GM23338 (cell line): Measurements from ENCODE around the gene GPSM1. TPM values are rescaled to one million over a fixed set of nuclear protein-coding genes. Genes with fewer than 3 reads are reported as not detected.

Experiments used
- ATAC-seq: fragments of 200-7000 bp; cut with Tn5 transposase; 3 replicates; pipeline ENCODE4 v1.9.1; 2020
- DNase-seq: peaks from one replicate; pipeline ENCODE4 v3.0.0-alpha.2; 2015; ENCODE audit warnings: low spot score
- H2AFZ ChIP-seq: fragments of 200-600 bp; sonication (generic); 2 replicates; pipeline ENCODE4 v1.8.0; 2016; ENCODE audit warnings: antibody characterized with exemption, mild to moderate bottlenecking, moderate library complexity
- H3F3A ChIP-seq: fragments of 200-600 bp; sonication (generic); replicated peaks from 2 replicates; pipeline ENCODE4 v1.8.0; 2017; ENCODE audit warnings: antibody characterized with exemption, mixed run types, low read depth
- H3K27ac ChIP-seq: fragments of 200-600 bp; sonication (generic); 2 replicates; pipeline ENCODE4 v1.6.1; 2016; ENCODE audit warnings: low read depth
- H3K27me3 ChIP-seq: fragments of 200-600 bp; sonication (generic); 2 replicates; pipeline ENCODE4 v1.8.0; 2016; ENCODE audit warnings: mild to moderate bottlenecking, mixed run types, moderate library complexity; ENCODE audit not compliant: insufficient read depth
- H3K36me3 ChIP-seq: fragments of 200-600 bp; sonication (generic); 2 replicates; pipeline ENCODE4 v1.8.0; 2016; ENCODE audit warnings: mild to moderate bottlenecking; ENCODE audit not compliant: insufficient read depth
- H3K4me1 ChIP-seq: fragments of 200-600 bp; sonication (generic); 2 replicates; pipeline ENCODE4 v1.8.0; 2016; ENCODE audit warnings: mild to moderate bottlenecking, moderate library complexity; ENCODE audit not compliant: insufficient read depth
- H3K4me2 ChIP-seq: fragments of 200-600 bp; sonication (generic); 2 replicates; pipeline ENCODE4 v1.7.1; 2017; ENCODE audit warnings: mixed run types
- H3K4me3 ChIP-seq: fragments of 200-600 bp; sonication (generic); 2 replicates; pipeline ENCODE4 v1.6.1; 2016; ENCODE audit warnings: mixed run types
- H3K79me2 ChIP-seq: fragments of 200-600 bp; sonication (generic); replicated peaks from 2 replicates; pipeline ENCODE4 v1.8.0; 2017; ENCODE audit warnings: mild to moderate bottlenecking; ENCODE audit not compliant: insufficient read depth
- H3K9me2 ChIP-seq: fragments of 200-600 bp; sonication (generic); 2 replicates; pipeline ENCODE4 v1.8.0; 2017; ENCODE audit not compliant: insufficient read depth
- H4K20me1 ChIP-seq: fragments of 200-600 bp; sonication (generic); replicated peaks from 2 replicates; pipeline ENCODE4 v1.8.0; 2017; ENCODE audit warnings: mild to moderate bottlenecking; ENCODE audit not compliant: insufficient read depth
- H3K27ac Mint-ChIP-seq: 2 replicates; pipeline ENCODE4 v1.8.0; 2020; ENCODE audit warnings: inconsistent platforms, mild to moderate bottlenecking, moderate library complexity, mixed read lengths
- H3K27me3 Mint-ChIP-seq: 3 replicates; pipeline ENCODE4 v1.8.0; 2022; ENCODE audit warnings: low read depth, mild to moderate bottlenecking, moderate library complexity, mixed read lengths, inconsistent platforms; ENCODE audit not compliant: insufficient read depth, poor library complexity
- H3K36me3 Mint-ChIP-seq: 3 replicates; pipeline ENCODE4 v1.8.0; 2021; ENCODE audit warnings: low read depth, mild to moderate bottlenecking, inconsistent platforms, moderate library complexity, mixed read lengths
- H3K4me1 Mint-ChIP-seq: 3 replicates; pipeline ENCODE4 v1.8.0; 2020; ENCODE audit warnings: mild to moderate bottlenecking, inconsistent platforms, mixed read lengths
- H3K4me3 Mint-ChIP-seq: 3 replicates; pipeline ENCODE4 v1.8.0; 2021; ENCODE audit warnings: moderate library complexity, mild to moderate bottlenecking, inconsistent platforms, mixed read lengths
- H3K9me3 Mint-ChIP-seq: 3 replicates; pipeline ENCODE4 v1.8.0; 2020; ENCODE audit warnings: moderate library complexity, mild to moderate bottlenecking, inconsistent platforms, mixed read lengths
- CREB1 ChIP-seq: fragments of 250-450 bp; sonication (Bioruptor Pico); IDR thresholded peaks from 2 replicates; pipeline ENCODE4 v1.5.0; 2020; ENCODE audit warnings: low read depth, mild to moderate bottlenecking, moderate library complexity
- NANOG ChIP-seq: IDR thresholded peaks from 2 replicates; pipeline ENCODE4 v1.6.1; 2016; ENCODE audit warnings: antibody characterized with exemption, borderline replicate concordance
- STAT1 ChIP-seq: IDR thresholded peaks from one replicate; pipeline ENCODE4 v1.6.1; 2016; ENCODE audit warnings: antibody characterized with exemption; ENCODE audit not compliant: unreplicated experiment
- ZNF114 ChIP-seq: fragments of 250-450 bp; sonication (Bioruptor Pico); IDR thresholded peaks from 2 replicates; pipeline ENCODE4 v1.5.0; 2020; ENCODE audit warnings: mild to moderate bottlenecking, moderate library complexity
- polyA plus RNA-seq: library from polyadenylated mRNA; unstranded; fragments of >200 nt; fragmentation: Nextera tagmentation; extraction: Ambion mirVana; gene quantifications from 2 replicates; pipeline ENCODE4 v1.2.1, GENCODE V29; 2016
- total RNA-seq: library from RNA; depleted of rRNA; stranded (reverse); fragments of >200 nt; shearing (Covaris generic); gene quantifications from 2 replicates; pipeline ENCODE4 v1.2.3, GENCODE V29; 2014
- TF ChIP-seq, protein P1 (sequence below): IDR thresholded peaks from 2 replicates; pipeline ENCODE4 v1.6.1; 2016; ENCODE audit warnings: antibody characterized with exemption
- TF ChIP-seq, protein P2 (sequence below): fragments of 250-450 bp; sonication (Bioruptor Pico); IDR thresholded peaks from 2 replicates; pipeline ENCODE4 v1.5.0; 2020; ENCODE audit warnings: mild to moderate bottlenecking, moderate library complexity

Gene GPSM1
- total and polyA plus RNA-seq, 2 experiments from 2014 or later, result 4.8 to 23.2 TPM

DNA sequence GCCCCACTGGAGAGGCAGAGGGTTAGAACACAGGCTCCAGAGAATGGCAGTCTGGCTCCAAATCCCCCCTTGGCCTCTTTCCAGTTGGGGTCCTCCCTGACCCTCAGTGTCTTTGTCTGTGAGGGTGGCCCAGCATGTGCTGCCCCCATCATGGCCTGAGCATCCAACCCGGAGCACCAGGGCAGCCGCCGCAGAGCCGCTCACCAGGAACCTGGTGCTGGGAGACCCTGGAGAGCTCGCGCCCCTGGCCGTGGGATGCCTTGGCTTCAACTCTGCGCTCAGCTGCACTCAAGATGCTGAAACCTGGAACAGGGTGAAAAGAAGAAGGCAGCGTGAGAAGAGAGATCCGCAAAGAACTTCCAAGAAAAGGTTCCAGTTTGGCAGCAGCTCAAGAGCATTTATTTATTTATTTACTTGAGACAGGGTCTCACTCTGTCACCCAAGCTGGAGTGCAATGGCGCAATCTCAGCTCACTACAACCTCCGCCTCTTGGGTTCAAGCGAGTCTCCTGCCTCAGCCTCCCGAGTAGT is 27.3 kb upstream of the GPSM1 start (continued):
- TF ChIP-seq, protein P1, sequence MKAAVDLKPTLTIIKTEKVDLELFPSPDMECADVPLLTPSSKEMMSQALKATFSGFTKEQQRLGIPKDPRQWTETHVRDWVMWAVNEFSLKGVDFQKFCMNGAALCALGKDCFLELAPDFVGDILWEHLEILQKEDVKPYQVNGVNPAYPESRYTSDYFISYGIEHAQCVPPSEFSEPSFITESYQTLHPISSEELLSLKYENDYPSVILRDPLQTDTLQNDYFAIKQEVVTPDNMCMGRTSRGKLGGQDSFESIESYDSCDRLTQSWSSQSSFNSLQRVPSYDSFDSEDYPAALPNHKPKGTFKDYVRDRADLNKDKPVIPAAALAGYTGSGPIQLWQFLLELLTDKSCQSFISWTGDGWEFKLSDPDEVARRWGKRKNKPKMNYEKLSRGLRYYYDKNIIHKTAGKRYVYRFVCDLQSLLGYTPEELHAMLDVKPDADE, result no peak
- no peak for TF ChIP-seq CREB1 (CRISPR knock-in tag)
- TF ChIP-seq, protein P2, sequence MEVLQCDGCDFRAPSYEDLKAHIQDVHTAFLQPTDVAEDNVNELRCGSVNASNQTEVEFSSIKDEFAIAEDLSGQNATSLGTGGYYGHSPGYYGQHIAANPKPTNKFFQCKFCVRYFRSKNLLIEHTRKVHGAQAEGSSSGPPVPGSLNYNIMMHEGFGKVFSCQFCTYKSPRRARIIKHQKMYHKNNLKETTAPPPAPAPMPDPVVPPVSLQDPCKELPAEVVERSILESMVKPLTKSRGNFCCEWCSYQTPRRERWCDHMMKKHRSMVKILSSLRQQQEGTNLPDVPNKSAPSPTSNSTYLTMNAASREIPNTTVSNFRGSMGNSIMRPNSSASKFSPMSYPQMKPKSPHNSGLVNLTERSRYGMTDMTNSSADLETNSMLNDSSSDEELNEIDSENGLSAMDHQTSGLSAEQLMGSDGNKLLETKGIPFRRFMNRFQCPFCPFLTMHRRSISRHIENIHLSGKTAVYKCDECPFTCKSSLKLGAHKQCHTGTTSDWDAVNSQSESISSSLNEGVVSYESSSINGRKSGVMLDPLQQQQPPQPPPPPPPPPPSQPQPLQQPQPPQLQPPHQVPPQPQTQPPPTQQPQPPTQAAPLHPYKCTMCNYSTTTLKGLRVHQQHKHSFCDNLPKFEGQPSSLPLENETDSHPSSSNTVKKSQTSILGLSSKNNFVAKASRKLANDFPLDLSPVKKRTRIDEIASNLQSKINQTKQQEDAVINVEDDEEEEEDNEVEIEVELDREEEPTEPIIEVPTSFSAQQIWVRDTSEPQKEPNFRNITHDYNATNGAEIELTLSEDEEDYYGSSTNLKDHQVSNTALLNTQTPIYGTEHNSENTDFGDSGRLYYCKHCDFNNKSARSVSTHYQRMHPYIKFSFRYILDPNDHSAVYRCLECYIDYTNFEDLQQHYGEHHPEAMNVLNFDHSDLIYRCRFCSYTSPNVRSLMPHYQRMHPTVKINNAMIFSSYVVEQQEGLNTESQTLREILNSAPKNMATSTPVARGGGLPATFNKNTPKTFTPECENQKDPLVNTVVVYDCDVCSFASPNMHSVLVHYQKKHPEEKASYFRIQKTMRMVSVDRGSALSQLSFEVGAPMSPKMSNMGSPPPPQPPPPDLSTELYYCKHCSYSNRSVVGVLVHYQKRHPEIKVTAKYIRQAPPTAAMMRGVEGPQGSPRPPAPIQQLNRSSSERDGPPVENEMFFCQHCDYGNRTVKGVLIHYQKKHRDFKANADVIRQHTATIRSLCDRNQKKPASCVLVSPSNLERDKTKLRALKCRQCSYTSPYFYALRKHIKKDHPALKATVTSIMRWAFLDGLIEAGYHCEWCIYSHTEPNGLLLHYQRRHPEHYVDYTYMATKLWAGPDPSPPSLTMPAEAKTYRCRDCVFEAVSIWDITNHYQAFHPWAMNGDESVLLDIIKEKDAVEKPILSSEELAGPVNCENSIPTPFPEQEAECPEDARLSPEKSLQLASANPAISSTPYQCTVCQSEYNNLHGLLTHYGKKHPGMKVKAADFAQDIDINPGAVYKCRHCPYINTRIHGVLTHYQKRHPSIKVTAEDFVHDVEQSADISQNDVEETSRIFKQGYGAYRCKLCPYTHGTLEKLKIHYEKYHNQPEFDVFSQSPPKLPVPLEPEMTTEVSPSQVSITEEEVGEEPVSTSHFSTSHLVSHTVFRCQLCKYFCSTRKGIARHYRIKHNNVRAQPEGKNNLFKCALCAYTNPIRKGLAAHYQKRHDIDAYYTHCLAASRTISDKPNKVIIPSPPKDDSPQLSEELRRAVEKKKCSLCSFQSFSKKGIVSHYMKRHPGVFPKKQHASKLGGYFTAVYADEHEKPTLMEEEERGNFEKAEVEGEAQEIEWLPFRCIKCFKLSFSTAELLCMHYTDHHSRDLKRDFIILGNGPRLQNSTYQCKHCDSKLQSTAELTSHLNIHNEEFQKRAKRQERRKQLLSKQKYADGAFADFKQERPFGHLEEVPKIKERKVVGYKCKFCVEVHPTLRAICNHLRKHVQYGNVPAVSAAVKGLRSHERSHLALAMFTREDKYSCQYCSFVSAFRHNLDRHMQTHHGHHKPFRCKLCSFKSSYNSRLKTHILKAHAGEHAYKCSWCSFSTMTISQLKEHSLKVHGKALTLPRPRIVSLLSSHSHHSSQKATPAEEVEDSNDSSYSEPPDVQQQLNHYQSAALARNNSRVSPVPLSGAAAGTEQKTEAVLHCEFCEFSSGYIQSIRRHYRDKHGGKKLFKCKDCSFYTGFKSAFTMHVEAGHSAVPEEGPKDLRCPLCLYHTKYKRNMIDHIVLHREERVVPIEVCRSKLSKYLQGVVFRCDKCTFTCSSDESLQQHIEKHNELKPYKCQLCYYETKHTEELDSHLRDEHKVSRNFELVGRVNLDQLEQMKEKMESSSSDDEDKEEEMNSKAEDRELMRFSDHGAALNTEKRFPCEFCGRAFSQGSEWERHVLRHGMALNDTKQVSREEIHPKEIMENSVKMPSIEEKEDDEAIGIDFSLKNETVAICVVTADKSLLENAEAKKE, result no peak

- H3K4me3 ChIP-seq, result no peak overlapping the region
- no peak overlapping the region for H2AFZ ChIP-seq
- no peaks in the 10 kb centered on the region for H4K20me1 ChIP-seq
- H3K4me1 Mint-ChIP-seq, result peaks cover 5% of the 10 kb centered on the region; the same call in 2 of the 3 replicates
- no peaks in the 10 kb centered on the region for H3K27me3 ChIP-seq
- no peaks in the 10 kb centered on the region for H3K36me3 Mint-ChIP-seq
- DNase-seq, result no peak
- no peak overlapping the region for H3K4me2 ChIP-seq
- no peaks in the 10 kb centered on the region for H3F3A ChIP-seq
- H3K36me3 ChIP-seq, result no peaks in the 10 kb centered on the region
- TF ChIP-seq STAT1 (no peak), NANOG (no peak), ZNF114 (CRISPR knock-in tag) (no peak)
- H3K9me3 Mint-ChIP-seq, result no peaks in the 10 kb centered on the region
- H3K27ac ChIP-seq, result no peak overlapping the region
- no peak overlapping the region for H3K4me3 Mint-ChIP-seq
- H3K27me3 Mint-ChIP-seq, result peaks cover 3% of the 10 kb centered on the region
- H3K4me1 ChIP-seq, result no peaks in the 10 kb centered on the region
- no peaks in the 10 kb centered on the region for H3K9me2 ChIP-seq
- ATAC-seq, result no peak
- no peaks in the 10 kb centered on the region for H3K79me2 ChIP-seq
- no peak overlapping the region for H3K27ac Mint-ChIP-seq
Observed at GRCh38 chr9:136300866-136301265, 26.5 kb upstream of the GPSM1 start.
